GM12872 (cell line): Measurements from ENCODE around the gene CRTAC1.

ENCODE experiments used
- TF ChIP-seq, protein P1 (sequence below): IDR thresholded peaks from 3 replicates; pipeline ENCODE4 v1.5.1; 2011; ENCODE audit warnings: low read depth, mild to moderate bottlenecking, low read length, moderate library complexity; ENCODE audit not compliant: insufficient read depth

CRTAC1 gene

GRCh38 chr10:97861097-97861750 lies 169.2 kb downstream of the CRTAC1 start:
- TF ChIP-seq, protein P1, sequence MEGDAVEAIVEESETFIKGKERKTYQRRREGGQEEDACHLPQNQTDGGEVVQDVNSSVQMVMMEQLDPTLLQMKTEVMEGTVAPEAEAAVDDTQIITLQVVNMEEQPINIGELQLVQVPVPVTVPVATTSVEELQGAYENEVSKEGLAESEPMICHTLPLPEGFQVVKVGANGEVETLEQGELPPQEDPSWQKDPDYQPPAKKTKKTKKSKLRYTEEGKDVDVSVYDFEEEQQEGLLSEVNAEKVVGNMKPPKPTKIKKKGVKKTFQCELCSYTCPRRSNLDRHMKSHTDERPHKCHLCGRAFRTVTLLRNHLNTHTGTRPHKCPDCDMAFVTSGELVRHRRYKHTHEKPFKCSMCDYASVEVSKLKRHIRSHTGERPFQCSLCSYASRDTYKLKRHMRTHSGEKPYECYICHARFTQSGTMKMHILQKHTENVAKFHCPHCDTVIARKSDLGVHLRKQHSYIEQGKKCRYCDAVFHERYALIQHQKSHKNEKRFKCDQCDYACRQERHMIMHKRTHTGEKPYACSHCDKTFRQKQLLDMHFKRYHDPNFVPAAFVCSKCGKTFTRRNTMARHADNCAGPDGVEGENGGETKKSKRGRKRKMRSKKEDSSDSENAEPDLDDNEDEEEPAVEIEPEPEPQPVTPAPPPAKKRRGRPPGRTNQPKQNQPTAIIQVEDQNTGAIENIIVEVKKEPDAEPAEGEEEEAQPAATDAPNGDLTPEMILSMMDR = no peak

DNA sequence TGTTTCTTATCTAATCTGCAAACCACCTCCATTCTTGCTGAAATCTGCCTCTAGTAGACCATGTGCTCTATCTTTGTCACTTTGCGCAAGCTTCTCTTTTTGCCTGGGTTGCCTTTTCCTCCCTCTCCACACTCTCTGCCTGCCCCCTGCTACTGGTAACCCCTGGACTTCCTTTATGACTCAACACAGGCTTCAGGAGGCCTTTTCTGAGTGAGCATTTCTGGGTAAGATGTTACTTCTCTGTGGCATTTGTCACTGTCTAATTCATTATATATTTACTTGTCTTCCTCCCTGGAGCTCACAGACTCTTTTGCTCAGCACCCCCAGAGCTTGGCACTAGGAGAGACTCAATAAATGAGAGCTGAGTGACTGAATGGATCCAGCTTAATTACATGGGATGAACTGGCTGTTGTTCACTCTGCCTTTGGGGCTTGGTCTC lies 172.4 kb downstream of the CRTAC1 start:
- TF ChIP-seq, protein P1 = no peak

DNA sequence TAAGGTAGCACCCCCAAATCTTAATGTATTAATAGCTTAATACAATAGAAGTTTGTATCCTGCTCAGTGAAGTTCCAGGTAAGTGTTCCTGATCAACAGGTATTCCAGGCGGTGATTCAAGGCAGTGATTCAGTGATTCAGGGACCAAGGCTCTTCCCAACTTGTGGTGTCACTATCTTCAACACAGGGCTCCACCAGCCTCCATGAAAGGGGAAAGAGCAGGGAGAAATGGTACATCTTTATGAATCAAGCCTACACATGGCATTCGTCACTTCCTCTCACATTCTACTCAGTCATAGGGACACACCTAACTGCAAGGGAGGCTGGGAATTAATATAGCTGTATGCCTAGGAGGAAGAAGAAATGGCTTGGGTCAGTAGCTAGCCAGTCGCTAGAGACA lies 175.7 kb downstream of the CRTAC1 start:
- TF ChIP-seq, protein P1 = no peak

DNA sequence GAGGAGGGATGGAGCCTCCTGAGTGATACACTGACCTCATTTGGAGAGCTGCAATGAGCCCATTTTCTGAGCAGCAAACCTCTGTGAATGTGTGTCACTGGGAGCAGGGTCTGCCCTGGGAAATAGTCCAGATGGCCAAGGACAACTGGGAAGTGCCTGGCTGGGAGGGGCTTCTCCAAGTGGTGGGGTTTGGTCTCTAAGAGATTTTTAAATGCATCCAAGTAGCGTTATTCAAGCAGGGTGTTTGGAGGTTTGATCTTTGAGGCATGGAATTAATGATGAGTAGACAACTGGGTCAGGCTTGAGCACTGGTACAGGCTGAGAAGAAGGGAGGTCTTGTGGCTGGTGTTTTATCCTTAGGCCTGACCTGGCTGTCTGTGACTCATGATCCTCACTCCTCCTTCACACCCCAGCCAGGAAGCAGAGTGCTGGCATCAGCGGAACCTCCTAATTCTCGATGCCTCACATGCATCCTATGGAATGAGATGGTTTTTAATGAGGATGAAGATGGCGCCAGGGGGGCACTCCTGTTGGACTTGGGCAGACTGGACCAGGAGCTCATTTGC lies 177.5 kb downstream of the CRTAC1 start:
- TF ChIP-seq, protein P1 = no peak

- TF ChIP-seq, protein P1 = no peak
Measured at GRCh38 chr10:97852277-97852676, 178.1 kb downstream of the CRTAC1 start.

DNA sequence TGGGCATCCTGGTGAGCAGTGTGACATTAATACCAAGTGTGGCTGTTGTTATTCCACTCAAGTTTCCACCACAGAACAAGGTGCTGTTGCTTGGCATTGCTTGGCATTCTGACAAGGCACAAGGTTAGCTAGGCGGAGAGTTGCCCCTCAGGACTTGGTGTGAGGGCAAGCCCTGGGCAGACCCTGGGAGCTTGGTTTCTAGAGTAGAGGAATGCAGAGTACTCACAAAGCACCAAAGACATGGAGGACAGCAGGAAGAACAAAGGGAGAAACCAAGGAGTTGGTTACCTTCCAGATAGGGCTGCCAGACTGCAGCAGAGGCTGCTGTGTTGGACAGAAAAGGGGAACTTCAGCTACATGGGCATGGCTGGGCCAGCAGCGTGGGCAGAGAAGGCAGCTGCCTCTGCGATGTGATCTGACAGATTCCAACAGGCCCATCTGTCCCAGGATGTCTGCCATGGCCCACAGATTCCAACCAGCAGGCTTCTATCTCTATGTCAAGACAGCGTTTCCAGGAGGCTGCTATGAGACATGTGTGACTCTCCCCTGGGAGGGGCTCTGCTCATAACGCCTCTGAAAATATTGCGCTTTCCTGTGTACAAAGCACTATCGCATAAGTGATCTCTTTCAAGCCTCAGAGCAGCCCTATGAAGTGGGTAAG lies 178.9 kb downstream of the CRTAC1 start:
- TF ChIP-seq, protein P1 = no peak

DNA sequence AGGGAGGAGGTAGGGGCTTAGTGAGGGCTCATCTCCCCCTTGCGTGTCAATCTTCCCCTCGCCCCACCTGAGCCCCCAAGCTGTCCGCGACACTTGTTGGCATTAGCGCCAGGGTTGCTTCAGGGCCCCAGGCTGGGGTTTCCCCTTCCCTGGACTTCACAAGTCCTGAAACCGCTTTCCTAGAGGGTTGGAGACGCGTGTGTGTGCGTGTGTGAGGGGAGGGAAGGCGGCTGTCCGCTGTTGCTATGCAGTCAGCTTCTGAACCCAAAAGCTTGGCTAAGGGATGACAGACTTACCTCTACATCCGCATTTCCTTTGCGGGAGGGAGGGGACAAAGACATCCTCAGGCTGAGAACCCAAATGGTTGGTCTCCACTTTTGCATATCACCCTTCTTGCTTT lies 180.0 kb downstream of the CRTAC1 start:
- TF ChIP-seq, protein P1 = no peak
